A549 (cell line): ENCODE measurements around the gene ARHGAP26. TPM values are rescaled to one million over a fixed set of nuclear protein-coding genes. Genes with fewer than 3 reads are reported as not detected.

Experiments used
- ATAC-seq, 2 experiments: fragments of 200-7000 bp in 1 of 2; fragments of >200 bp in 1 of 2; cut with Nextera tagmentation in 1 of 2; cut with Tn5 transposase in 1 of 2; 3 replicates each; pipeline versions ENCODE4 v1.8.0 to v1.9.1; 2018 to 2020; ENCODE audit warnings: mild to moderate bottlenecking in 1 of 2, moderate library complexity in 1 of 2
- CTCF ChIA-PET: fragments of 300-600 bp; sonication (Branson Sonifier 250); formaldehyde crosslinking; extraction: SDS; loops from one replicate; lab custom pipeline; 2021; ENCODE audit warnings: antibody characterized with exemption, inconsistent platforms; lab: Yijun Ruan, JAX
- POLR2A ChIA-PET: fragments of 350-600 bp; formaldehyde crosslinking; extraction: SDS; loops from one replicate; lab custom pipeline; 2021; ENCODE audit warnings: antibody characterized with exemption, inconsistent platforms; lab: Yijun Ruan, JAX
- DNase-seq, 2 experiments: peaks; one replicate each; pipeline versions ENCODE4 v3.0.0 to v3.0.0-alpha.2; 2011 to 2016; ENCODE audit warnings: low read depth in 1 of 2, low spot score in 1 of 2
- FAIRE-seq: peaks from 2 replicates; lab custom pipeline; 2011; peaks lifted over from hg19 to GRCh38; lab: Jason Lieb, UNC
- H3K27ac ChIP-seq, 2 experiments: fragments of >200 bp; sonication (Bioruptor Twin); formaldehyde crosslinking; 3 replicates each; pipeline ENCODE4 v1.5.1; 2016 to 2017
- H3K4me1 ChIP-seq: fragments of >200 bp; sonication (Bioruptor Twin); formaldehyde crosslinking; 3 replicates; pipeline ENCODE4 v1.6.1; 2016
- H3K4me2 ChIP-seq: fragments of >200 bp; sonication (Bioruptor Twin); formaldehyde crosslinking; 3 replicates; pipeline ENCODE4 v1.6.1; 2016
- H3K4me3 ChIP-seq: fragments of >200 bp; sonication (Bioruptor Twin); formaldehyde crosslinking; 3 replicates; pipeline ENCODE4 v1.5.1; 2016
- H3K9me3 ChIP-seq: fragments of >200 bp; sonication (Bioruptor Twin); formaldehyde crosslinking; 3 replicates; pipeline ENCODE4 v1.6.1; 2016
- CEBPB ChIP-seq, 2 experiments: fragments of >200 bp in 1 of 2; sonication (Bioruptor Twin) in 1 of 2; formaldehyde crosslinking in 1 of 2; IDR thresholded peaks; 2 replicates each; pipeline ENCODE4 v1.6.1; 2012 to 2016
- EP300 ChIP-seq, 2 experiments: fragments of >200 bp; sonication (Bioruptor Twin); formaldehyde crosslinking; IDR thresholded peaks; 2 replicates in 1 of 2; 3 replicates in 1 of 2; pipeline ENCODE4 v1.6.1; 2016 to 2017
- FOSL2 ChIP-seq, 2 experiments: fragments of 450-650 bp in 1 of 2; fragments of >200 bp in 1 of 2; sonication (Bioruptor Twin) in 1 of 2; formaldehyde crosslinking; IDR thresholded peaks; 2 replicates each; pipeline versions ENCODE4 v1.5.0 to v1.6.1; 2016 to 2020; ENCODE audit warnings: mild to moderate bottlenecking in 1 of 2, moderate library complexity in 1 of 2
- HEYL ChIP-seq: fragments of 250-450 bp; sonication (Bioruptor Pico); IDR thresholded peaks from 2 replicates; pipeline ENCODE4 v1.8.0; 2021; ENCODE audit warnings: mild to moderate bottlenecking, moderate library complexity
- HOXA7 ChIP-seq: fragments of 250-450 bp; sonication (Bioruptor Pico); IDR thresholded peaks from 2 replicates; pipeline ENCODE4 v1.5.0; 2020; ENCODE audit warnings: mild to moderate bottlenecking, moderate library complexity
- HOXB5 ChIP-seq: fragments of 250-450 bp; sonication (Bioruptor Pico); IDR thresholded peaks from 2 replicates; pipeline ENCODE4 v1.5.0; 2020; ENCODE audit warnings: mild to moderate bottlenecking, moderate library complexity
- JUN ChIP-seq, 2 experiments: fragments of >200 bp; sonication (Bioruptor Twin); formaldehyde crosslinking; IDR thresholded peaks; 2 replicates in 1 of 2; 3 replicates in 1 of 2; pipeline ENCODE4 v1.6.1; 2016 to 2017
- MAFK ChIP-seq: fragments of 450-650 bp; IDR thresholded peaks from 2 replicates; pipeline ENCODE4 v1.6.1; 2014; ENCODE audit not compliant: partially characterized antibody
- NFE2L2 ChIP-seq: fragments of 150-350 bp; conservative IDR thresholded peaks from 2 replicates; pipeline ENCODE4 v1.6.1; 2014; ENCODE audit warnings: low read length
- NPAS2 ChIP-seq: fragments of 250-450 bp; sonication (Bioruptor Pico); IDR thresholded peaks from 2 replicates; pipeline ENCODE4 v1.8.0; 2022; ENCODE audit warnings: mild to moderate bottlenecking, moderate library complexity, borderline replicate concordance
- NR3C1 ChIP-seq: fragments of >200 bp; sonication (Bioruptor Twin); formaldehyde crosslinking; IDR thresholded peaks from 3 replicates; pipeline ENCODE4 v1.6.1; 2017
- PHF8 ChIP-seq: fragments of 200-600 bp; sonication (generic); IDR thresholded peaks from 2 replicates; pipeline ENCODE4 v1.6.1; 2016; ENCODE audit warnings: low read depth, mild to moderate bottlenecking, antibody characterized with exemption, moderate library complexity, borderline replicate concordance
- POLR2A ChIP-seq: IDR thresholded peaks from 2 replicates; pipeline ENCODE4 v1.6.1; 2012; ENCODE audit warnings: mild to moderate bottlenecking, low read length
- RAD21 ChIP-seq, 2 experiments: fragments of >200 bp in 1 of 2; sonication (Bioruptor Twin) in 1 of 2; formaldehyde crosslinking in 1 of 2; IDR thresholded peaks in 1 of 2; conservative IDR thresholded peaks in 1 of 2; 2 replicates in 1 of 2; 3 replicates in 1 of 2; pipeline ENCODE4 v1.6.1; 2012 to 2018; ENCODE audit warnings: inconsistent platforms in 1 of 2
- RFX5 ChIP-seq: fragments of 450-650 bp; IDR thresholded peaks from 2 replicates; pipeline ENCODE4 v1.7.1; 2014; ENCODE audit warnings: antibody characterized with exemption, mild to moderate bottlenecking, moderate library complexity
- SREBF2 ChIP-seq: fragments of 450-650 bp; IDR thresholded peaks from 2 replicates; pipeline ENCODE4 v1.6.1; 2014; ENCODE audit warnings: mild to moderate bottlenecking, moderate library complexity
- ZC3H11A ChIP-seq: fragments of 450-650 bp; IDR thresholded peaks from 2 replicates; pipeline ENCODE4 v1.6.1; 2014; ENCODE audit warnings: antibody characterized with exemption, mild to moderate bottlenecking
- ZSCAN20 ChIP-seq: fragments of 250-450 bp; sonication (Bioruptor Pico); IDR thresholded peaks from 2 replicates; pipeline ENCODE4 v1.8.0; 2022; ENCODE audit warnings: mild to moderate bottlenecking, moderate library complexity
- WGBS: methylation state at CpG from one replicate; pipeline ENCODE4 v1.1.6; 2017; ENCODE audit errors: missing lambda C conversion rate; 5-methylcytosine and 5-hydroxymethylcytosine counted together
- polyA plus RNA-seq, 4 experiments: library from polyadenylated mRNA; depleted of rRNA in 3 of 4; stranded (reverse); fragments of >200 nt; fragmentation: RNase III in 1 of 4; extraction: RNeasy Plus Mini Kit Qiagen cat#74134 plus additional on column Dnase treatment in 1 of 4; gene quantifications; 2 replicates in 3 of 4; 3 replicates in 1 of 4; pipeline ENCODE4 v1.2.3, GENCODE V29; 2011 to 2017
- TF ChIP-seq, protein P1 (sequence below): fragments of 250-450 bp; sonication (Bioruptor Pico); IDR thresholded peaks from 2 replicates; pipeline ENCODE4 v1.5.0; 2020; ENCODE audit warnings: low read depth, mild to moderate bottlenecking, moderate library complexity
- TF ChIP-seq, protein P2 (sequence below): fragments of 200-600 bp; sonication (generic); IDR thresholded peaks from 2 replicates; pipeline ENCODE4 v1.6.1; 2016; ENCODE audit warnings: antibody characterized with exemption, mild to moderate bottlenecking, moderate library complexity

Gene ARHGAP26
- polyA plus RNA-seq, 2 of the 4 experiments (the other 2 are of a cell fraction), result 6.6 to 19.1 TPM

- CTCF ChIA-PET, result interaction anchor here (1.0 to 1.5 kb wide), 3 partner anchors 16 to 283 kb away, joined by 3 to 4 read pairs (median 4); no protein-coding TSS in a partner anchor
- H3K4me1 ChIP-seq, result peaks cover 4% of the 10 kb centered on the region; the same call in 1 of the 3 replicates
- no peak overlapping the region for H3K27ac ChIP-seq
- FAIRE-seq, result no peak
- TF ChIP-seq POLR2A (no peak), HEYL (no peak), RFX5 (no peak)
- TF ChIP-seq, protein P1, sequence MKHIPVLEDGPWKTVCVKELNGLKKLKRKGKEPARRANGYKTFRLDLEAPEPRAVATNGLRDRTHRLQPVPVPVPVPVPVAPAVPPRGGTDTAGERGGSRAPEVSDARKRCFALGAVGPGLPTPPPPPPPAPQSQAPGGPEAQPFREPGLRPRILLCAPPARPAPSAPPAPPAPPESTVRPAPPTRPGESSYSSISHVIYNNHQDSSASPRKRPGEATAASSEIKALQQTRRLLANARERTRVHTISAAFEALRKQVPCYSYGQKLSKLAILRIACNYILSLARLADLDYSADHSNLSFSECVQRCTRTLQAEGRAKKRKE (CRISPR knock-in tag), result no peak
- TF ChIP-seq, all 56 proteins: peak for 0
- no peak for ATAC-seq
- 88% methylated on average over 4 of the region's 4 CpGs for WGBS
- Histone ChIP-seq H3K9me3 (no peaks in the 10 kb centered on the region), H3K4me3 (no peak overlapping the region), H3K4me2 (no peak overlapping the region)
- POLR2A ChIA-PET, result no interaction called here
- no peak for DNase-seq
Measured at GRCh38 chr5:142938266-142938880, 168.2 kb downstream of the ARHGAP26 start.

- POLR2A ChIA-PET, result no interaction called here
- peaks cover 4% of the 10 kb centered on the region; the same call in 1 of the 3 replicates for H3K4me1 ChIP-seq
- TF ChIP-seq ZSCAN20 (CRISPR knock-in tag) (no peak), CEBPB (IDR thresholded peaks at IDR 0.05) (0 out of 4 replicates have a peak, but pooled peaks of 1 of the 2 experiments have one; percentile 15), HOXB5 (CRISPR knock-in tag) (no peak), FOSL2 (IDR thresholded peaks at IDR 0.05) (no peak), FOSL2 (CRISPR knock-in tag; IDR thresholded peaks at IDR 0.05) (no peak)
- TF ChIP-seq, all 56 proteins: peak for 1
- H3K4me2 ChIP-seq, result no peak overlapping the region
- H3K9me3 ChIP-seq, result no peaks in the 10 kb centered on the region
- DNase-seq, result no peak
- no peak overlapping the region for H3K27ac ChIP-seq
- ATAC-seq, result no peak
- CTCF ChIA-PET, result interaction anchor here (1.0 to 1.8 kb wide), 2 partner anchors 17 to 283 kb away, joined by 3 to 8 read pairs; no protein-coding TSS in a partner anchor
- FAIRE-seq, result no peak
- WGBS, result 87% methylated on average over 3 of the region's 3 CpGs
- no peak overlapping the region for H3K4me3 ChIP-seq
Measured at GRCh38 chr5:142939006-142939405, 168.8 kb downstream of the ARHGAP26 start.

- CTCF ChIA-PET, result interaction anchor here (0.6 to 1.8 kb wide), 8 partner anchors 8 to 341 kb away, joined by 3 to 8 read pairs (median 4); no protein-coding TSS in a partner anchor
- POLR2A ChIA-PET, result no interaction called here
- no peak overlapping the region for H3K4me2 ChIP-seq
- no peak for DNase-seq
- no peaks in the 10 kb centered on the region for H3K9me3 ChIP-seq
- H3K4me3 ChIP-seq, result no peak overlapping the region
- TF ChIP-seq NFE2L2 (no peak), NPAS2 (CRISPR knock-in tag) (no peak), RAD21 (conservative IDR thresholded peaks at IDR 0.05 in 1 of 2, IDR thresholded peaks at IDR 0.05 in 1 of 2) (no peak), NR3C1 (no peak), PHF8 (no peak), MAFK (no peak), RFX5 (no peak), EP300 (IDR thresholded peaks at IDR 0.05) (no peak), HOXA7 (CRISPR knock-in tag) (no peak), JUN (IDR thresholded peaks at IDR 0.05) (no peak), ZC3H11A (no peak), SREBF2 (no peak)
- TF ChIP-seq, protein P2, sequence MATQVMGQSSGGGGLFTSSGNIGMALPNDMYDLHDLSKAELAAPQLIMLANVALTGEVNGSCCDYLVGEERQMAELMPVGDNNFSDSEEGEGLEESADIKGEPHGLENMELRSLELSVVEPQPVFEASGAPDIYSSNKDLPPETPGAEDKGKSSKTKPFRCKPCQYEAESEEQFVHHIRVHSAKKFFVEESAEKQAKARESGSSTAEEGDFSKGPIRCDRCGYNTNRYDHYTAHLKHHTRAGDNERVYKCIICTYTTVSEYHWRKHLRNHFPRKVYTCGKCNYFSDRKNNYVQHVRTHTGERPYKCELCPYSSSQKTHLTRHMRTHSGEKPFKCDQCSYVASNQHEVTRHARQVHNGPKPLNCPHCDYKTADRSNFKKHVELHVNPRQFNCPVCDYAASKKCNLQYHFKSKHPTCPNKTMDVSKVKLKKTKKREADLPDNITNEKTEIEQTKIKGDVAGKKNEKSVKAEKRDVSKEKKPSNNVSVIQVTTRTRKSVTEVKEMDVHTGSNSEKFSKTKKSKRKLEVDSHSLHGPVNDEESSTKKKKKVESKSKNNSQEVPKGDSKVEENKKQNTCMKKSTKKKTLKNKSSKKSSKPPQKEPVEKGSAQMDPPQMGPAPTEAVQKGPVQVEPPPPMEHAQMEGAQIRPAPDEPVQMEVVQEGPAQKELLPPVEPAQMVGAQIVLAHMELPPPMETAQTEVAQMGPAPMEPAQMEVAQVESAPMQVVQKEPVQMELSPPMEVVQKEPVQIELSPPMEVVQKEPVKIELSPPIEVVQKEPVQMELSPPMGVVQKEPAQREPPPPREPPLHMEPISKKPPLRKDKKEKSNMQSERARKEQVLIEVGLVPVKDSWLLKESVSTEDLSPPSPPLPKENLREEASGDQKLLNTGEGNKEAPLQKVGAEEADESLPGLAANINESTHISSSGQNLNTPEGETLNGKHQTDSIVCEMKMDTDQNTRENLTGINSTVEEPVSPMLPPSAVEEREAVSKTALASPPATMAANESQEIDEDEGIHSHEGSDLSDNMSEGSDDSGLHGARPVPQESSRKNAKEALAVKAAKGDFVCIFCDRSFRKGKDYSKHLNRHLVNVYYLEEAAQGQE, result no peak
- 81% methylated on average over 4 of the region's 4 CpGs for WGBS
- ATAC-seq, result no peak
- no peak overlapping the region for H3K27ac ChIP-seq
- H3K4me1 ChIP-seq, result peaks cover 4% of the 10 kb centered on the region; the same call in 1 of the 3 replicates
- peak; percentile 54 for FAIRE-seq
Measured at GRCh38 chr5:142939884-142940283, 169.7 kb downstream of the ARHGAP26 start.
